Non-pigmented ciliary epithelial cell (primary cell): ENCODE measurements around the gene MARCKS.

ENCODE experiments used
- DNase-seq: peaks from one replicate; pipeline ENCODE4 v3.0.0-alpha.2; 2010; ENCODE audit warnings: low read depth

Gene MARCKS, protein sequence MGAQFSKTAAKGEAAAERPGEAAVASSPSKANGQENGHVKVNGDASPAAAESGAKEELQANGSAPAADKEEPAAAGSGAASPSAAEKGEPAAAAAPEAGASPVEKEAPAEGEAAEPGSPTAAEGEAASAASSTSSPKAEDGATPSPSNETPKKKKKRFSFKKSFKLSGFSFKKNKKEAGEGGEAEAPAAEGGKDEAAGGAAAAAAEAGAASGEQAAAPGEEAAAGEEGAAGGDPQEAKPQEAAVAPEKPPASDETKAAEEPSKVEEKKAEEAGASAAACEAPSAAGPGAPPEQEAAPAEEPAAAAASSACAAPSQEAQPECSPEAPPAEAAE

DNA sequence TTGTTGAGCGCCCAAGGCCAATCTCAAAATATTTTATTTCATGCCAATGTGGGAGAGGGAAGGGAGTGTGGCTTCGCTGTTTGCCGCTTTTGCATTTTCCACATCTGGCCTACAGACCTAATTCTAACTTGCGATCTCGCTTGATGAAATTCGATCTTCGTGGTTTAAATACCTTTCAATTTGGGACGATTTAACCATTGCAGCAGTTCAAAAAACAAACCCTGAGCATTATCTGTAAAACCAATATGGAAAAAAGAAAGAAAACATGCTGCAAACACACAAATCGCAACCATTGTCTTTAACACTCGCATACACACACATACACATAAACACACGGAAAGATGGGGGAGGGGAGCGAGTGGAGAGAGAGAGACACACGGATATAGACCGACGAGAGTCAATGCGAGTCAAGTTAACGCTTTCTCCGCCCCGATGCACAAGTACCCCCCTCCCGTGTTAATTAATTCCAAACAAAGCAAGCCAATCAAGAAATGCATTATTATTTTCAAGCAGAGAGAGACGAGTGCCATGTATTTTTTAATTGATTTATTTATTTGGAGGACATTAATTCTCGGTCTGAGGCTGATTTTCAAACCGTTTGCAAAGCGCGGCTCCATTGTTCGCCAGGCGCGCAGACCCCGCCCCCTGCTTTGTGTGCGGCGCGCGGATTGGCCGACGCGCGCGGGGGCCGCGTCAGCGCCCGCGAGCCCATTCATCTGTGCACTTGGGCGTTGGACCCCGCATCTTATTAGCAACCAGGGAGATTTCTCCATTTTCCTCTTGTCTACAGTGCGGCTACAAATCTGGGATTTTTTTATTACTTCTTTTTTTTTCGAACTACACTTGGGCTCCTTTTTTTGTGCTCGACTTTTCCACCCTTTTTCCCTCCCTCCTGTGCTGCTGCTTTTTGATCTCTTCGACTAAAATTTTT, at the start of gene MARCKS:
Gene MARCKS, plus strand, starts transcription at position 721 of the 931 bp plus-strand sequence. CDS start 401 bp downstream, outside the sequence.
- DNase-seq = peak; percentile 73

DNA sequence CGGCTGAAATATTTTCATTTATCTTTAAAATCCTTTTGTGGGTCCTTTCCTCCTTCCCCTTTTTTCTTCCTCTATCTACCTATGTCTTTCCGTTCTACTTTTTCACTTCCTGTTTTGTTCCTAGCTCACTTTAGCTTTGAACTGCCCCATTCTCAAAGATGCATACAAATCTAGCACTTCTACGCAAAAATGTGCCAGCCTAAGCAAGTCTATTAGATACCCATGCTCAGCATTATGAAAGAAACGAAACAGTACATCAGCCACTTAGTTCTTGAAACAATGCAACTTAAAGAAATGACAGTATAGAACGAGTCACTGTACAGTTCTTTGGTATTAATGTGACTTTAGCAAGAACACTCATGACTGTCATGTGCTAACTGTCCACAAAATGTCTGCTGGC, 47.3 kb upstream of the MARCKS start:
- DNase-seq = no peak

DNA sequence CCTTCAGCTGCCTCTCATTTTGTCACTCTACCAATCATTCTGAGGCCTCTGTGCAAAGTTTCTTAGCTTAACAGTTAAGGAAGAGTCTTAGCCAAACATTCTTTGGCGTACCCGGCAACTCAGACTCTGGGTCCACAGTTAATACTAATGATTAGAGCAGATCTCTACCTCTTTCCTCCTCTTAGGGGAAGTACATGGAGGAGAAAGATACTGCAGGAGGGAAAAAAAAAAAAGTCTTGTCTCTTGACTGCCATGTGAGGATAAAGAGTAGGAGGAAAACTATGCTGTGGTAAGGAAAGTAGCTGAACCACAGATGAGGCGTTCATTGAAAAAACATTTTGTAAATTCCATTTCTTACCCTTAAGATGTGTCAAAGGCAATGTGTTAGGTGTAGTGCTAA, 44.0 kb upstream of the MARCKS start:
- DNase-seq = peak; percentile 86

DNA sequence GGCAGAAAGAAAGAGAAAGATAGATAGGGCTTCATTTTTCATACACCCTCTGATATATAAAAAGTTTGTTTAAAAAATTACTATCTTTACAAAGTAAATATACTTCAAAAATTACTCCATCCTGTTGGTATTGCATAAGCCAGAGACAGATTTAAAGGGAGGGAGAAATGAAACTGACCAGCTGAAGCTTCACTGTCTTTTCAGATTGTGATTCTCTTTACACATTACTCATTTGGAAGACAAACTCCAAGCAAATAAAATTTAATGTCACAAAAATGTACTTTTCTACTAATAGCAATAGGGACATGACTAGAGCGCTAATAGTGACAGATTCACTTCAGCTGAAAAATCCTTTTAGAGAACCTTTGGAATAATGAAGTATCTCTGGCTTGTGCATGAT, 38.6 kb upstream of the MARCKS start:
- DNase-seq = no peak

DNA sequence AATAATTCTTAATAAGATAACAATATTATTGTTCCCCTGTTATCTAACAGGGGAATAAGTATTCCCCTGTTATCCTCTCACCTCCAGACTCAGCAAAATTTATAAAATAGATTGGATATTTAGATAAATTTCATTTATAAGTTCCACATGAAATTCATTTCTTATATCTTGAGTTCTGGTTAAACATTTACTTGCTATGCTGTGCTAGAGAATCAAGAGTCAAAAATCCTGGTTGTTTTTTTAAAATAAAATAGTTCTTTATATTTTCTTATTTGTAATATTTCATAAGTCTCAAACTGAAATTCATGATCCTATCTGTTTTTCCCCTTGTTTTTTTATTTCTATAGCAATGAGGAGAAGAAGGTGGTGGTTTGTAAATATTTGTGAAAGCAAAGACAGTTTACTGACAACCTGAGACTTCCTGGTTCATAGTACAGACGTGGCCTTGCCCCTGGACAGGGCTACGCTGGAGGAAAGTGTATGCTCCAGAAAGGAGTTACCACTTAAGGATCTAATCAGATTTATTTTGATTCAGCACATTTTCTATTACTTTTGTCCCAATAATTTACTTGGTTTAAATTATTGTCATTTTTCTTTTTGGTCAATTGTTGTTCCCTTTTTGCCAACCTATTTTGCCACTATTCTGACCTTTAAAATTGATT, 37.8 kb upstream of the MARCKS start:
- DNase-seq = no peak

DNA sequence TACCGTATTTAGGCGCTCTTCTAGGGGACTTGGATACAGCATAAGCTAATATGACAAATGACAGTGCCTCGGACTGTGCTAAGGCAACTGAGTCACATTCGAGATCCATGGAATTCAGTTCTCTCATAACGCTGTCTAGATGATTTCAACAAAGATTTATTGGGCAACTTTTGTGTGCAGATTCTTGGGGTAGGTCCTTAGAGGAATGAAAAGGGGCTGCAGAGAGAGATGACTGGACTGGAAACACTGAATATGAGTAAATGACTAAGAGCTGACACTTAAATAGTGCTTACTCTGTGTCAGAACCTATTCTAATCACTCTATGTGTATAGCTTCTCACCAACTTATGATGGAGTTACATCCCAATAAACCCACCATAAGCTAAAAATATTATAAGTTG, 36.4 kb upstream of the MARCKS start:
- DNase-seq = no peak

DNA sequence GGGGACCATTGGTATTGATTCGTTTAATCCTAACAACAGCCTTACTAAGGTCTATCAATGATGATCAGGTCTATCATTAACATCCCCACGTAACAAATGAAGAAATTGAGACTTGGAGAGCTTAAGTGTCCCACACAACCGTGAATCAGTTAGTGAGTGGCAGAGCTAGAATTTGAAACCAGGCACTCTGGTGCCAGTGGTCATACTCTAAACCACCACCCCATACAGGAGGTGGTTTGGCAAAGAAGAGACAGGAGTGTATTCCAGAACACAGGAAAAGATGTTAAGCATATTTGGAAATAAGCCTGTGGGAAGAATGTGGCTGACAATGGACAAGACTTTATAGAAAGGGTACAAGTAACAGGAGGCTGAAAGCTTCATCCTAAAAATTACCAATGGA, 35.7 kb upstream of the MARCKS start:
- no peak for DNase-seq

DNA sequence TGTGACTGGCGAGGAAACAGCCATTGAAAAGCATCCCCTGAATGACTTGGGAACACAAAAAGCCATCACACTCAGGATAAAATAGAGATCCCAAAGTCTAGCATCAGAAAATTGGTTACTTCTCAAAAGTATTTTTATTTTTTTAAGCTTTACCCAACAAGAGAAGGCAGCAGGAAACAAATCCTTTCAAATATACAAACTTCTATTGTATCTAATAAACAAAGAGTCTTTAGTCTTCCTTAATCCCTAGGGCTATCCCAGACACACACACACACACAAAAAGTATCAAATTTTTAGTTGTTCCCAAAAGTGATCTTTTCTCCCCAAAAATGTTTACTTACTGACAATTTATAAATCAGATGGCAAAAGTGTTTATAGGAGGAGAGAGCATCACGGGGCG, 33.2 kb upstream of the MARCKS start:
- DNase-seq = no peak

DNA sequence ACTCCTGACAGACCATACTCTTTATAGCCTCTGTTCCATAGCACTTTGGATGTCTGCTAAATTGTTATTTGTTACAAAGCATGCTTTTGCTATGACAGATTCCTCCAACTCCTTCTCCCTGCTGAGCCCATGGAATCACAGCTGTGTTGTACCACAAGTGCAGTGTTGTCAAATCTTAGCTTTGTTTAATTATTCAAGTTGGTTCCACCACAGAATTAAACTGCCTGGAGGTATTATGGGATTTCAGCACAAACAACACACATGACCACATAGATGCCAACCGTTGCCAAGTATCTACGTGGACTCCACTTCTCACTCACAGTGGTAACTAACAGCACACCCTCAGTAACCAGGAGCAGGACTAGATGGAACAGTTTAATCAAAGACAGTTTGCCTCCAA, 32.7 kb upstream of the MARCKS start:
- DNase-seq = no peak

DNA sequence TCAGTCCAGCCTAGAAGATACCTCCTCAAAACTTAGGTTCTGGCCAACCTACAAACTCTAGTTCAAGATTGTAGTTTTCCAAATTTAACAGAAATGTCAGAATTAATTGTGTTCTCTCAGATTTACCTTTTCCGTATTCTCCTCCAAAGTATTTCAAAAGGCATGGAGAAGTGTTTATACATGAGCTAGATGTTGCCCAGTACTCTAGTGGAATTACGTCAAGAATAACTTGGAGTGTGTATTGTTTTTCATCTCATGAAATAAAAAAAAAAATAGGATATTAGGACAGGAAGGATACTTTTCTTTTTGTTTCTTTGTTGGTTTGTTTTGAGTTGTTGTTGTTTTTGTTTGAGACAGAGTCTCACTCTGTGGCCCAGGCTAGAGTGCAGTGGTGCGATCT, 32.3 kb upstream of the MARCKS start:
- no peak for DNase-seq

DNA sequence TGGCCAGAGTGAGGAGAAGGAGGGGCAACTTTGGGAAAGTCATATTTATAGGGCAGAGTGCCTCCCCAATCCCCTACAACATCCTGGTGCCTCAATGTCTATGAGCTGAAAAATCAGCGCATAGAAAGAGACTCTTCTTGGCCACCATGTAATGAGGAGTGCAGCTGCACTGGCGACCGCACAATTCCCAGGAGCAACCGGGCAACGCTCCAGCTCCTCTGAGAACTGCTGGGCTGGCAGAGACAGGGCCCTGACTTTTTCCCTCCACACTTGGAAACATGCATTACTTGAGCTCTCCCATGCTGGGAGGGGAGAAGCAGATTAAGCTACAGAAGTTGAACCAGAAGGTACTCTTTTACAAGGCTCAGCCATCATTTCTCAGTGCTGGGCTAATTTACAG, 31.4 kb upstream of the MARCKS start:
- DNase-seq = no peak

DNA sequence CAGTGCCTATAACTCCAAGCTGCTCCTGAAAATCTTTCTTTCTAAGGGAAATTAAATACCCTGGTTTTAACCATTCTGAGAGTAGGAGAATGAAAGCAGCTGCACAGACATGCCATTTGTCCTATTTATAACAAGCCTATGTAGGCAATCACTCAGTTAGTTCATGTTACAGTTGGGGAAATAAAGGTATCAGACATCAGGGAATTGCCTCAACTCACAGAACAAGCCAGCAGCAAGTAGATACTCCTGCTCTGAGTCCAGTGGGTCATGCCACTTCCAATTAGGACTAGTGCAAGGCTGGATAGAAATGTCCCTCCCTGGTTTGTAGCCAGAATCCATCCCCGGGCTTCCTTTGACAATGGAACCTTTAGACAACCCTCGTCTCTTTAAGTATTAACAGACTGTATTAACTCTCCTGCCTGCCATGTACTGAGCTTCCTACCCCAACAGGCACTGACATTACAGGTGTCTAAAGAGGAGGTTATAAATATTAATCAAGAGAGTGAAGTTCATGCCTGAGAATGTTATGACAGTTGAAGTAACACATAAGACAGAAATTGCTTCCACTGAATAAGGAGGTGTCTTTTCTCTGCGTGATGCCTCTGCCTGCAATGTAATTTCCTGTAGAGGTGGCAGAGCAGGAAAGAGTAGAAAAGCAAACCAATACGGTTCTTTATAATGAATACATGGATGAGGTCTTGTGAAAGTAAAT, 28.0 kb upstream of the MARCKS start:
- DNase-seq = no peak

DNA sequence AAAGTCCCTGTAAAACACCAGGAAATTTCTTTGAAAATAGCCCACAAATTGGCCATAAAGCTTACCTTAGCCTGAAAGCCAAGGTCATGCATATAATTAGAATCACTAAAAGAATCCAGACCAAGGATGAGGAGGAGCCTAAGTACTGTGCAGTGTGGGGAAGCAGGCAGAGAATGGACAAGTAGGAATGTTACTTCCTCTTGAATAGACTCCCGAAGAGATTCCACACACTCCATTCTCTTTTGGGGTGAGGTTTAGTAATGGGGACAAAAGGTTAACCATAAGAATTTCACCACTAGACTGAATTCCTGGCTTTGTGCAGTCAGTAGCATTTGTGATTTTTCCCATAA, 27.5 kb upstream of the MARCKS start:
- DNase-seq = no peak

DNA sequence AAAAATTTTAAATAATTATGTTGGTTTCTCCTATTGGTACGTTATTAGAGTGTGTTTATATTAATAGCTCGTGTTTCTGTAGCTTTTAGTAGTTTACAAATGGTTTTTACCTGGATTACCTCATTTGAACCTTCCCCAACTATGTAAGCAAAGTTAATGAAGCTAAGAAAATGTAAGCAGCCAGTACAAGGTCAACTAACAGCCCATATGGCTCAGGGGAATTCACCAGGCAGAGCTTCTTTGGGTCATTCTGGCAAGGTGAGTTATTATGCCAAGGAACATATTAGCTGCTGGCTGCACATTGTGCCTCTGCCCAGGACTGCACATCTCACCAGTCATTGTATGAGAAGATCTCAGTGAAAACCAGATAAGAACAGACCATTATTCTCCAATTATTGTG, 27.0 kb upstream of the MARCKS start:
- DNase-seq = no peak

DNA sequence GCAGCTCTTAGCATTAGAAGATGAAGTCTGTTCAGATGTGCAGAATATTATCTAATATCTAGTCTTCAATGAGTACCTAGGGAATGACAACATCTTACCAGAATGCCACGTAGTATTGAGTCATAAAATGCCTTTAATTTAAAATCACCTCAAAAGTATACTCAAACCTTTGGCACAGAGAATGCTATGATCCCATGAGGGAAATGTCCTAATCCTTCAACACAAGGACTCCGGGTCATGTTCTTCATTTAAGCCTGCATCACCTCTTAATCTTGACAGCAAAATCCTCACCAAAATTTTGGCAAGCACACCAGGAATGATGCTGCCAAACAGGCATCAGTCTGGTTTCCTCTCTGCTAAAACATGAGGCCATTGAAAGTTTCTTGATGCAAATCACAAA, 23.6 kb upstream of the MARCKS start:
- no peak for DNase-seq

DNA sequence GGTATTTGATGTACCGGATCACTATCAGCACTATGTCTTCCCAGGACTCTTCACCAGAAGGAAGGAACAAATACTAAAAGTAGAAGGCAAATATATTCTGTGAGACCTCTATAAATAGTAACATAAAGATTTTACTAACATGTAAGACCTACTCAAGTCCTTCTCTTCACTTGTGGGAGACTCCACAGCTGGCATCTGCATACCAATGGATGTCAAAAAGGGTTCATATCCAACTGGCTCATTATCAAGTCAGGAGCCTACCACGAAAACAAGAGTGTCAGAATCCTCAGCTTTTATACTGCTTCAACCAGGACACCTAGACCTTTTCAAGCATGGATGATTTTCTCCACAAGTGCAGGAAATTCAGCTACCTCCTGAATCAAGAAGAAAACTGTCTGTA, 20.0 kb upstream of the MARCKS start:
- no peak for DNase-seq

DNA sequence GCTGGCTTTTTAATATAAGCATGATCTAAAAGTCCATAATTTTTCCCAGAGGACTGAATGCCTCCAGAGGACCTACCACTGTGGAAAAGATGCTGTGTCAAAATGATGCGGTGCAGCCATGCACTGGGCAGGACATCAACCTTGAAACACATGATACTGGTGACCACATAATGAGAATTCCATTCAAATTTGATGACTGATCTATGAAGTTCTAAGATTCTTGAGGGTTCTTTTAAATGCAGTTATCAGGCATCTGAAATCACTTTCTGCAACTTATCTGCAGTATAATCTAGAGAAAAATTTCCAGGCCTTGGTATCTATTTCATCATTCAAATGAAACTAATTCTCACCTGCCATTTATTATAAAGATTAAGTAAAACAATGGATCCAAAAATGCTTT, 15.0 kb upstream of the MARCKS start:
- DNase-seq = no peak

DNA sequence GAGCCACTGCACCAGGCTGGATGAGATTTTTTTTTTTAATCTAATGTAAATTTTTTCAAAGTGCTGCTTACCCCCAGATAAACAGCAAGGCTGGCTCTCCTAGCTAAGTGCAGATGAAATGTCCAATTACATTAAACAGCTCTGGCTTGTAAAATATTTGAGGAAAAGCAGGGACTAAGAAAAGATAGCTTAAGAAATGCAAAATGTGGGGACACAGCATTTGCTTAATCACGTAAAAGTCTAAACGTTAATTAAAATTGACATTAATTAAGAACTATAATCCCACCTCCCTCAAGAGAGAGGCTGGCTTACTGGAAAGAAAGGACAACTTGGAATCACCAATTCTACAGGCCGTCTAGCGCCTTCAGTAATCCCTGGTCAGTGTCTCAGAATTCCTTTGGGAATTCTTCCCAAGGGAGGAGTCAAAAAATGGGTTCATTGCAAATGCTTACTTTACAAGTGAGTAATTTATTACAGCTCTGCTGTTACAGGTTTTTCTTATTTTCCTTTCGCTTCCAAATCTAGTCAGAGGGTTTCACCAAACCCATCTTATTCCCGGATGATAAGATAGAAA, 13.6 kb upstream of the MARCKS start:
- no peak for DNase-seq

DNA sequence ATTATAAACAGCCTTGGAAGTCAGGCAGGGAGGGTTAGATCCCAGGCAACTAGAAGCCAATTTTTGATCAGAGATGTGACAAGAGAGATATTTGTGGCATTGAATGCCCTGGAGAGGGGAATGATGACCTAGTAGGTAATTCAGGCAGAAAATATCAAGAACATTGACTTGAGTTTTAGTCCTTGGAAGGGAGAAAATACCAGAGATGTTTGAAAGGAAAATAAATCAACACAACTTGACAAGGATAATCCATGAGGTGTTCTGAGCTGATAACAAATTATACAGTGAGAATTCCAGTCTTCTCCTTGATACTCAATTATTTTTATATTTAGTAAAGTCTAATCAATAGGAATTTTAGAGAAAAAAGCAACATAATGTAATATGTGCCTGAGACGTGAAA, 10.6 kb upstream of the MARCKS start:
- no peak for DNase-seq

DNA sequence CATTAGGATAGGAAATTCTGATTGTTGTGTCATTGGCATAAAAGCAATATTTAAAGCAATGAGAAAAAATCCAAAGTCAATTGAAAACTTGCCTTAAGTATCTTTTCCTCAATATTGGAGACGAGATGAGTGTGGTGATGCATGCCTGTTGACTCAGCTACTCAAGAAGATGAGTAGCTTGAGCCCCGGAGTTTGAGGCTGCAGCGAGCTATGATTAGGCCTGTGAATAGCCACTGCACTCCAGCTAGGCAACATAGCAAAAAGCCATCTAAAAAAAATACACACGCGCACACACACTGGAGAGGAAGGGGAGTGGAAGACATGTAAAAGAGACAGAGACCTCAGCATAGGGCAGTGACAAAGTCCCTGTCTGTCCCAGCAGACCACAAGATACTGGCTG, 9.7 kb upstream of the MARCKS start:
- no peak for DNase-seq

DNA sequence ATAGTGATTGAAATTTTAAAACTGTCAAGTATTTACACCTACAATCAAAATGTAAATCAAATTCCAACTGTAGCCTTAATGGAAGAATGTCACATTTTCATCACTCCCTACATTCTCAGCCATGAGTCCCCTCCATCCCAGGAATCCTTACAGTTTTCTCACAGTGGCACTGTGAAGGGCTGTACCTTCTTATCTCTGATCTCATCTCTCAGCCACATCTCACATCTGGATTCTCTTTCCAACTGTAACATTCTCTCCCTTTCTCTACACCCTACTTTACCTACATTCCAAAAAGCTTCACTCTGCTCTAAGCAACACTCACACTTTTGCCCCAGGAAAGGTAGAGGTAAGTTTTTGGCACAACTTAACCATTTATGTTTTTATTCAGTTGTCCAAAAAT, 8.9 kb upstream of the MARCKS start:
- no peak for DNase-seq

DNA sequence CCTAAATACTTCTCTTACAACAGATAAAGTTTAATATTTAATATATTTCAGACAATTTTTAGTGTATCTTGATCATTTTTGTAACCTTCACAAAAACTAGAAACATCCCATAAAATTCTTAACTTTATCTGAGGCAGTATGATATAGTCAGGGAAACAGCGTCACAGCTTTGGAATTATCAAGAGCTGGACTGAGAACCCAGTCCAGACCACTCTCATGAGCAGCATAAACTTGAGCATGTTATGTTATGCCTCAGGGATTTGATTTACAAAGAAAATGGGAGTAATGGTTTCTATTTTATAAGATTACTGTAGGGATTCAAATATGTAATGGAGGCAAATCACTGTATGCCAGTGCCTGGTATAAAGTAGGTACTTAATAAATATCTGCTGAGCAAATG, 8.3 kb upstream of the MARCKS start:
- no peak for DNase-seq
